HCT116 (cell line): ENCODE measurements around the gene G3BP1. TPM values are rescaled to one million over a fixed set of nuclear protein-coding genes. Genes with fewer than 3 reads are reported as not detected.

Experiments used
- ATAC-seq: fragments of 200-7000 bp; cut with Tn5 transposase; 2 replicates; pipeline ENCODE4 v1.9.1; 2020; ENCODE audit warnings: mild to moderate bottlenecking, moderate library complexity
- BruUV-seq: library from RNA; stranded (reverse); fragments of 400-500 nt; replicated peaks from 2 replicates; lab custom pipeline; 2021; lab: Mats Ljungman, UMichigan
- CTCF ChIA-PET: fragments of 300-600 bp; sonication (Branson Sonifier 250); formaldehyde crosslinking; loops from one replicate; lab custom pipeline; 2021; ENCODE audit warnings: antibody characterized with exemption; lab: Charles Lee
- POLR2A ChIA-PET: fragments of 300-600, 350-600 bp; sonication (Branson Sonifier 250); formaldehyde crosslinking; loops from one replicate; lab custom pipeline; 2021; ENCODE audit warnings: antibody characterized with exemption; lab: Charles Lee
- RAD21 ChIA-PET, 2 experiments: fragments of 300-600 bp; sonication (Branson Sonifier 250); formaldehyde crosslinking; loops; one replicate each; lab custom pipeline; 2023; ENCODE audit warnings: low total read pairs in 2 of 2; ENCODE audit not compliant: uncharacterized antibody in 2 of 2, unreplicated experiment in 2 of 2, low non-redundant PET in 1 of 2; lab: Charles Lee
- DNase-seq: peaks from one replicate; pipeline ENCODE4 v3.0.0-alpha.2; 2010; ENCODE audit warnings: low read depth, low spot score
- H2AFZ ChIP-seq: fragments of 200-600 bp; shearing (Covaris generic), sonication (generic); 2 replicates; pipeline ENCODE4 v1.6.1; 2017; ENCODE audit warnings: low read depth, mixed run types, mixed read lengths, antibody characterized with exemption, low read length; ENCODE audit not compliant: poor library complexity, severe bottlenecking
- H3K27ac ChIP-seq: 2 replicates; pipeline ENCODE4 v1.5.1; 2012; ENCODE audit warnings: low read depth, low read length
- H3K27me3 ChIP-seq: fragments of 200-600 bp; sonication (generic); 2 replicates; pipeline ENCODE4 v1.6.1; 2016; ENCODE audit warnings: mixed run types, low read length, mixed read lengths; ENCODE audit not compliant: insufficient read depth
- H3K36me3 ChIP-seq, 2 experiments: fragments of 200-500 bp in 1 of 2; fragments of 200-600 bp in 1 of 2; sonication (Bioruptor generic) in 1 of 2; sonication (generic) in 1 of 2; 2 replicates each; pipeline versions ENCODE4 v1.5.1 to v1.6.1; 2014 to 2016; ENCODE audit warnings: low read length in 2 of 2, inconsistent platforms in 1 of 2, mixed read lengths in 1 of 2, mixed run types in 1 of 2; ENCODE audit not compliant: insufficient read depth in 2 of 2, control insufficient read depth in 1 of 2
- H3K4me1 ChIP-seq, 2 experiments: fragments of 200-600 bp in 1 of 2; sonication (generic) in 1 of 2; 2 replicates each; pipeline versions ENCODE4 v1.5.1 to v1.6.1; 2012 to 2017; ENCODE audit warnings: low read length in 2 of 2, inconsistent platforms in 1 of 2, mild to moderate bottlenecking in 1 of 2, mixed read lengths in 1 of 2, mixed run types in 1 of 2, moderate library complexity in 1 of 2; ENCODE audit not compliant: insufficient read depth in 2 of 2, control insufficient read depth in 1 of 2
- H3K4me2 ChIP-seq: fragments of 200-600 bp; sonication (generic); 2 replicates; pipeline ENCODE4 v1.6.1; 2017; ENCODE audit warnings: mixed run types, low read length, mixed read lengths
- H3K4me3 ChIP-seq, 2 experiments: fragments of 200-600 bp in 1 of 2; sonication (generic) in 1 of 2; replicated peaks in 1 of 2; 2 replicates each; pipeline ENCODE4 v1.5.1; 2011 to 2016; ENCODE audit warnings: low read length in 2 of 2, control low read depth in 1 of 2, low read depth in 1 of 2, mild to moderate bottlenecking in 1 of 2, mixed read lengths in 1 of 2, mixed run types in 1 of 2
- H3K79me2 ChIP-seq: fragments of 200-600 bp; sonication (generic); 2 replicates; pipeline ENCODE4 v1.6.1; 2017; ENCODE audit warnings: mild to moderate bottlenecking, mixed run types, low read length, moderate library complexity, mixed read lengths; ENCODE audit not compliant: insufficient read depth
- H3K9ac ChIP-seq: fragments of 200-600 bp; sonication (generic); 2 replicates; pipeline ENCODE4 v1.6.1; 2016; ENCODE audit warnings: low read length, mixed read lengths
- H3K9me2 ChIP-seq: fragments of 200-600 bp; sonication (generic), shearing (Covaris generic); 2 replicates; pipeline ENCODE4 v1.6.1; 2017; ENCODE audit warnings: mixed run types, mild to moderate bottlenecking, moderate library complexity; ENCODE audit not compliant: insufficient read depth
- H3K9me3 ChIP-seq, 2 experiments: fragments of 200-500 bp in 1 of 2; fragments of 200-600 bp in 1 of 2; sonication (Bioruptor generic) in 1 of 2; sonication (generic) in 1 of 2; 2 replicates each; pipeline ENCODE4 v1.6.1; 2014 to 2017; ENCODE audit warnings: low read length in 2 of 2, mixed read lengths in 2 of 2, inconsistent platforms in 1 of 2, low read depth in 1 of 2, mild to moderate bottlenecking in 1 of 2, mixed run types in 1 of 2, moderate library complexity in 1 of 2; ENCODE audit not compliant: control insufficient read depth in 1 of 2, insufficient read depth in 1 of 2
- H4K20me1 ChIP-seq: fragments of 200-600 bp; sonication (generic), shearing (Covaris generic); 2 replicates; pipeline ENCODE4 v1.6.1; 2017; ENCODE audit warnings: mixed run types, mild to moderate bottlenecking, moderate library complexity; ENCODE audit not compliant: insufficient read depth
- CEBPB ChIP-seq: IDR thresholded peaks from 2 replicates; pipeline ENCODE4 v1.6.1; 2012; ENCODE audit warnings: low read depth
- ELF1 ChIP-seq: IDR thresholded peaks from 2 replicates; pipeline ENCODE4 v1.6.1; 2012; ENCODE audit warnings: low read depth, borderline replicate concordance
- EZH2 ChIP-seq: fragments of 200-600 bp; sonication (generic); IDR thresholded peaks from 2 replicates; pipeline ENCODE4 v1.6.1; 2017; ENCODE audit warnings: antibody characterized with exemption, mixed run types
- EZH2phosphoT487 ChIP-seq: fragments of 200-600 bp; IDR thresholded peaks from 2 replicates; pipeline ENCODE4 v1.6.1; 2018; ENCODE audit warnings: antibody characterized with exemption, borderline replicate concordance
- FOSL1 ChIP-seq: IDR thresholded peaks from 2 replicates; pipeline ENCODE4 v1.6.1; 2012; ENCODE audit warnings: low read depth
- JUND ChIP-seq: IDR thresholded peaks from 2 replicates; pipeline ENCODE4 v1.6.1; 2012
- POLR2A ChIP-seq: IDR thresholded peaks from 2 replicates; pipeline ENCODE4 v1.7.0; 2011; ENCODE audit warnings: borderline replicate concordance; ENCODE audit not compliant: insufficient read depth, insufficient read length; ENCODE audit errors: extremely low read depth
- RAD21 ChIP-seq: IDR thresholded peaks from 2 replicates; pipeline ENCODE4 v1.6.1; 2012; ENCODE audit warnings: low read depth, mild to moderate bottlenecking
- SIN3A ChIP-seq: IDR thresholded peaks from 2 replicates; pipeline ENCODE4 v1.6.1; 2012; ENCODE audit warnings: low read depth
- SP1 ChIP-seq: IDR thresholded peaks from 2 replicates; pipeline ENCODE4 v1.6.1; 2012; ENCODE audit warnings: low read depth
- SRF ChIP-seq: IDR thresholded peaks from 2 replicates; pipeline ENCODE4 v1.6.1; 2012; ENCODE audit warnings: low read depth
- TCF7L2 ChIP-seq: IDR thresholded peaks from 2 replicates; pipeline ENCODE4 v1.7.0; 2011; ENCODE audit warnings: borderline replicate concordance, inconsistent platforms; ENCODE audit not compliant: insufficient read depth, insufficient read length; ENCODE audit errors: extremely low read depth
- ZBTB33 ChIP-seq: IDR thresholded peaks from 2 replicates; pipeline ENCODE4 v1.6.1; 2011; ENCODE audit warnings: mild to moderate bottlenecking, low read length, moderate library complexity; ENCODE audit not compliant: insufficient replicate concordance; ENCODE audit errors: extremely low read depth
- ZFX ChIP-seq: fragments of 450-650 bp; IDR thresholded peaks from 2 replicates; pipeline ENCODE4 v1.6.1; 2017
- ZNF274 ChIP-seq: fragments of 200-500 bp; sonication (Bioruptor generic); IDR thresholded peaks from 2 replicates; pipeline ENCODE4 v1.6.1; 2014; ENCODE audit warnings: mild to moderate bottlenecking, low read depth, low read length, inconsistent platforms
- intact Hi-C: fragments of 100-400 bp; cut with micrococcal nuclease; formaldehyde crosslinking; loops from 2 replicates; pipeline ENCODE4 v1.10.0; 2022
- total RNA-seq: library from RNA; stranded (reverse); gene quantifications from one replicate; pipeline ENCODE4 v1.2.1, GENCODE V29; 2021; ENCODE audit not compliant: unreplicated experiment

G3BP1 gene
- total RNA-seq, 1 experiment from 2014 or later = 296 TPM

- TF ChIP-seq TCF7L2 = no peak
- no peak for TF ChIP-seq CEBPB
- TF ChIP-seq SP1 = no peak
- no peak for TF ChIP-seq ZNF274
Measured at GRCh38 chr5:151799407-151799806, 27.7 kb downstream of the G3BP1 start (continued).

GRCh38 chr5:151800532-151800931 lies 28.8 kb downstream of the G3BP1 start:
- H3K4me3 ChIP-seq = no peak overlapping the region
- peaks cover 46% of the 10 kb centered on the region for H4K20me1 ChIP-seq
- peaks cover 70 to 74% of the 10 kb centered on the region in 2 experiments for H3K36me3 ChIP-seq
- ChIA-PET CTCF (interaction anchor here (1.3 kb wide), 1 partner anchor 24 kb away, joined by 4 read pairs; no protein-coding TSS in a partner anchor), POLR2A (interaction anchor here (3.6 kb wide), 1 partner anchor 29 kb away, joined by 14 read pairs; the partner anchor contains the start of gene G3BP1), RAD21 (no interaction called here)
- no peak overlapping the region for H3K9ac ChIP-seq
- H3K27ac ChIP-seq = no peak overlapping the region
- no TSS peak for BruUV-seq
- no peak overlapping the region for H2AFZ ChIP-seq
- DNase-seq (no peak), ATAC-seq (no peak)
- H3K9me3 ChIP-seq = no peaks in the 10 kb centered on the region
- intact Hi-C loops = no loop called here
- peaks cover 97% of the 10 kb centered on the region for H3K79me2 ChIP-seq
- H3K4me1 ChIP-seq = 0 out of 4 replicates have a peak, but pooled peaks cover 0 to 3% of the 10 kb centered on the region in 2 experiments
- no peak overlapping the region for H3K4me2 ChIP-seq
- H3K27me3 ChIP-seq = no peaks in the 10 kb centered on the region
- no peak for TF ChIP-seq ZFX
- no peak for TF ChIP-seq POLR2A
- no peak for TF ChIP-seq EZH2
- TF ChIP-seq SIN3A = no peak
- TF ChIP-seq SRF = no peak
- no peak for TF ChIP-seq EZH2phosphoT487
- TF ChIP-seq FOSL1 = no peak
- no peak for TF ChIP-seq ZNF274
- no peak for TF ChIP-seq ELF1
- TF ChIP-seq ZBTB33 = no peak
- no peak for TF ChIP-seq RAD21
- TF ChIP-seq TCF7L2 = no peak
- TF ChIP-seq JUND = no peak
- TF ChIP-seq, all 23 proteins: peak for 0
- no peaks in the 10 kb centered on the region for H3K9me2 ChIP-seq
